Stomach smooth muscle (tissue), 2 donors: Measurements from ENCODE around the gene COL23A1.
"Not testable (repeated sequence)": the region's sequence is repeated elsewhere in the genome, so short reads cannot be mapped to it uniquely, and the experiment has no call there.

Experiments used
- H3K27ac ChIP-seq: one replicate; pipeline ENCODE4 v1.7.0; 2013; ENCODE audit warnings: mild to moderate bottlenecking, low read length, inconsistent platforms
- H3K27me3 ChIP-seq, 2 donors: one replicate each; pipeline ENCODE4 v1.7.0; 2013; ENCODE audit warnings: low read length in 2 of 2; ENCODE audit not compliant: insufficient read depth in 2 of 2, control insufficient read depth in 1 of 2
- H3K36me3 ChIP-seq, 2 donors: one replicate each; pipeline ENCODE4 v1.7.0; 2013; ENCODE audit warnings: low read length in 2 of 2; ENCODE audit not compliant: control insufficient read depth in 2 of 2, insufficient read depth in 2 of 2
- H3K4me1 ChIP-seq: one replicate; pipeline ENCODE4 v1.7.0; 2013; ENCODE audit warnings: low read length; ENCODE audit not compliant: control insufficient read depth, insufficient read depth
- H3K4me3 ChIP-seq, 2 donors: one replicate each; pipeline ENCODE4 v1.7.0; 2013; ENCODE audit warnings: low read length in 2 of 2
- H3K9ac ChIP-seq, 2 donors: one replicate each; pipeline ENCODE4 v1.7.0; 2013; ENCODE audit warnings: low read length in 2 of 2, mild to moderate bottlenecking in 1 of 2
- H3K9me3 ChIP-seq, 2 donors: one replicate each; pipeline ENCODE4 v1.7.0; 2013; ENCODE audit warnings: low read length in 2 of 2; ENCODE audit not compliant: control insufficient read depth in 2 of 2
- donor health status: healthy.
- donor health status: Pancreatic carcinoma.

The COL23A1 gene

GRCh38 chr5:178318893-178319292, 271.3 kb downstream of the COL23A1 start:
- Histone ChIP-seq H3K9me3 (no peaks in the 10 kb centered on the region), H3K4me3 (no peak overlapping the region), H3K4me1 (no peaks in the 10 kb centered on the region), H3K27ac (no peak overlapping the region), H3K36me3 (no peaks in the 10 kb centered on the region), H3K9ac (no peak overlapping the region), H3K27me3 (peaks cover 0 to 7% of the 10 kb centered on the region in 2 donors)

GRCh38 chr5:178318382-178318781, 271.8 kb downstream of the COL23A1 start:
- Histone ChIP-seq H3K4me3 (no peak overlapping the region), H3K9ac (no peak overlapping the region), H3K27ac (no peak overlapping the region), H3K9me3 (no peaks in the 10 kb centered on the region), H3K4me1 (no peaks in the 10 kb centered on the region), H3K27me3 (peaks cover 0 to 4% of the 10 kb centered on the region in 2 donors), H3K36me3 (no peaks in the 10 kb centered on the region)

- H3K4me3 ChIP-seq, H3K27me3 ChIP-seq, H3K9ac ChIP-seq, H3K27ac ChIP-seq, H3K9me3 ChIP-seq, H3K4me1 ChIP-seq, H3K36me3 ChIP-seq: not testable (repeated sequence)
Measured at GRCh38 chr5:178317727-178318126, 272.5 kb downstream of the COL23A1 start.

- no peak overlapping the region for H3K4me3 ChIP-seq
- H3K9ac ChIP-seq, result no peak overlapping the region
- no peaks in the 10 kb centered on the region for H3K36me3 ChIP-seq
- H3K4me1 ChIP-seq, result no peaks in the 10 kb centered on the region
- H3K9me3 ChIP-seq, result no peaks in the 10 kb centered on the region
- H3K27me3 ChIP-seq, result peaks cover 0 to 3% of the 10 kb centered on the region in 2 donors
- no peak overlapping the region for H3K27ac ChIP-seq
Measured at GRCh38 chr5:178314961-178315820, 275.0 kb downstream of the COL23A1 start.

- Histone ChIP-seq H3K4me1 (no peaks in the 10 kb centered on the region), H3K9ac (no peak overlapping the region), H3K36me3 (no peaks in the 10 kb centered on the region), H3K27me3 (peaks cover 0 to 3% of the 10 kb centered on the region in 2 donors), H3K4me3 (no peak overlapping the region), H3K9me3 (no peaks in the 10 kb centered on the region), H3K27ac (no peak overlapping the region)
Measured at GRCh38 chr5:178314061-178314660, 276.0 kb downstream of the COL23A1 start.

GRCh38 chr5:178313316-178313715, 276.9 kb downstream of the COL23A1 start:
- H3K4me3 ChIP-seq, result no peak overlapping the region
- peaks cover 0 to 3% of the 10 kb centered on the region in 2 donors for H3K27me3 ChIP-seq
- H3K4me1 ChIP-seq, result no peaks in the 10 kb centered on the region
- H3K9ac ChIP-seq, result no peak overlapping the region
- no peak overlapping the region for H3K27ac ChIP-seq
- H3K36me3 ChIP-seq, result no peaks in the 10 kb centered on the region
- H3K9me3 ChIP-seq, result no peaks in the 10 kb centered on the region

GRCh38 chr5:178312880-178313282, 277.3 kb downstream of the COL23A1 start:
- peaks cover 0 to 3% of the 10 kb centered on the region in 2 donors for H3K27me3 ChIP-seq
- H3K9ac ChIP-seq, result no peak overlapping the region
- no peak overlapping the region for H3K27ac ChIP-seq
- no peaks in the 10 kb centered on the region for H3K9me3 ChIP-seq
- H3K4me3 ChIP-seq, result no peak overlapping the region
- no peaks in the 10 kb centered on the region for H3K4me1 ChIP-seq
- H3K36me3 ChIP-seq, result no peaks in the 10 kb centered on the region

GRCh38 chr5:178310130-178310865, 279.9 kb downstream of the COL23A1 start:
- Histone ChIP-seq H3K27me3 (peaks cover 0 to under 1% of the 10 kb centered on the region in 2 donors), H3K4me1 (no peaks in the 10 kb centered on the region), H3K36me3 (no peaks in the 10 kb centered on the region), H3K27ac (no peak overlapping the region), H3K9ac (no peak overlapping the region), H3K4me3 (no peak overlapping the region), H3K9me3 (no peaks in the 10 kb centered on the region)

- Histone ChIP-seq H3K27me3 (no peaks in the 10 kb centered on the region), H3K27ac (no peak overlapping the region), H3K4me1 (no peaks in the 10 kb centered on the region), H3K9ac (no peak overlapping the region), H3K9me3 (no peaks in the 10 kb centered on the region), H3K4me3 (no peak overlapping the region), H3K36me3 (no peaks in the 10 kb centered on the region)
Measured at GRCh38 chr5:178309271-178310013, 280.8 kb downstream of the COL23A1 start.

- Histone ChIP-seq H3K4me3 (no peak overlapping the region), H3K4me1 (no peaks in the 10 kb centered on the region), H3K9me3 (no peaks in the 10 kb centered on the region), H3K27me3 (no peaks in the 10 kb centered on the region), H3K9ac (no peak overlapping the region), H3K27ac (no peak overlapping the region), H3K36me3 (no peaks in the 10 kb centered on the region)
Measured at GRCh38 chr5:178308541-178309092, 281.6 kb downstream of the COL23A1 start.
